Glutamatergic neuron (in vitro differentiated cells): ENCODE results near the gene EXOC6B. TPM values are rescaled to one million over a fixed set of nuclear protein-coding genes. Genes with fewer than 3 reads are reported as not detected.

Source experiments
- DNase-seq: peaks from one replicate; pipeline ENCODE4 v3.0.0; 2022
- H3K27ac Mint-ChIP-seq: one replicate; pipeline ENCODE4 v1.8.0; 2020; ENCODE audit warnings: mild to moderate bottlenecking, mixed read lengths, inconsistent platforms; ENCODE audit not compliant: unreplicated experiment
- H3K27me3 Mint-ChIP-seq: one replicate; pipeline ENCODE4 v1.8.0; 2020; ENCODE audit warnings: mild to moderate bottlenecking, moderate library complexity, mixed read lengths, inconsistent platforms; ENCODE audit not compliant: unreplicated experiment
- H3K36me3 Mint-ChIP-seq: one replicate; pipeline ENCODE4 v1.8.0; 2020; ENCODE audit warnings: mild to moderate bottlenecking, mixed read lengths, inconsistent platforms; ENCODE audit not compliant: unreplicated experiment
- H3K4me1 Mint-ChIP-seq: one replicate; pipeline ENCODE4 v1.8.0; 2020; ENCODE audit warnings: mild to moderate bottlenecking, low read depth, mixed read lengths, inconsistent platforms; ENCODE audit not compliant: unreplicated experiment
- H3K4me3 Mint-ChIP-seq: one replicate; pipeline ENCODE4 v1.8.0; 2020; ENCODE audit warnings: mild to moderate bottlenecking, mixed read lengths, inconsistent platforms; ENCODE audit not compliant: unreplicated experiment
- H3K9me3 Mint-ChIP-seq: one replicate; pipeline ENCODE4 v1.8.0; 2020; ENCODE audit warnings: mild to moderate bottlenecking, moderate library complexity, mixed read lengths, inconsistent platforms; ENCODE audit not compliant: unreplicated experiment
- CTCF ChIP-seq: fragments of 200-600 bp; sonication (generic); IDR thresholded peaks from one replicate; pipeline ENCODE4 v1.5.0; 2021; ENCODE audit not compliant: partially characterized antibody, unreplicated experiment
- total RNA-seq: library from RNA; stranded (reverse); fragmentation: NEBNext Ultra II Directional; extraction: Animal tissue kit (Norgen Biotek cat#: 25700); gene quantifications from one replicate; pipeline ENCODE4 v1.2.1, GENCODE V29; 2021; ENCODE audit not compliant: unreplicated experiment

EXOC6B gene
- total RNA-seq, 1 donor from 2014 or later = 34.5 TPM

DNA sequence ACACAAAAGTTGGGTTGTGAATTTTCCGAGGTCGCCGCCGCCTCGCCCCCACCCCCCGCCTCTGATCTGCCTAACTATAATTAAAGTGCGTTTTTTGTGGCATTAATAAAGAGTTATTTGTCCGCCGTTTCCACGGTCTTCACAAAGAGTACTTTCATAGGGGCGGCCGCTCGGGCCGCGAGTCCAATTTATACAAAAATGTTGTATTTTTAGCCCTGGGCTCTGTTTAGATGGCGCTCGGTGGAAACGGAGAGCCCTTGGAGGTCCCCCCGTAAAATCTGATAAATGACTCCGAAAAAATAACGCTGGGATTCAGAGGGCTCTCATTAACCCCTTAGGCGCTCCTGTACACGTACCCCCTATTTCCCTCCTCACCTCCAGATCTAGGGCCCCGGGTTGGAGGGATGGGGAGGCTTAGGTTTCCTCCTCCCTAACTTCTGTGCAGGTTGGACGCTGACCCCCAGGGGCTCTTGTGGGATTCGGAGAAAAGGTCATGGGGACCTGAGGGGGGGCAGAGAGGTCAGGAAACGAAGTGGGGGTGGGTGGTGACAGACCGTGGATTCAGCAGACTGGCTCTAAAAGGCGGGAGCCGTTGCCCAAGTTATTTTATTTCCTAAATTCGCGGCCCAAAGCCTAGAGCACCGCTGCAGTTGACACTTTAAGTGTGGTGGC is 680.0 kb downstream of the EXOC6B start:
- Mint-ChIP-seq H3K27me3 (peaks cover 31% of the 10 kb centered on the region), H3K36me3 (no peaks in the 10 kb centered on the region), H3K4me1 (peaks cover 14% of the 10 kb centered on the region), H3K4me3 (peak overlapping the region; percentile 92), H3K9me3 (peaks cover 16% of the 10 kb centered on the region), H3K27ac (no peak overlapping the region)
- no peak for TF ChIP-seq CTCF
- no peak for DNase-seq

DNA sequence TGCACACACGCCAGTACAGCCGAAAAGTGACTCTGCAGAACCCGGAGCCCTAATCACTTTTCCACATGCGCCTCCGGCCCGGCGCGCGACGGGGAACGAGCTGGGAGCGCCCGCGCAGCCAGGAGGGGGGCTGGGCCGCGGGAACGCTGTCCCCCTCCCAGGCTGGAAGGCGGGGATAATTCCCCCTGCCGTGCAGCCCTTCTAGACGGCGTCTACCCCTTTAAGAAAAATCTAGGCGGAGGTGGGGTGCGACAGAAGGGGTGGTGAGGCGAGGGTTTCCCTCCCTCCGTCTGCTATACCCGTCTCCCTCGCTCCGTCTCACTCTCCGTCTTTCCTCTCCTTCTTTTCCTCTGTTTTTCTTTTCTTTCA is 680.6 kb downstream of the EXOC6B start:
- no peaks in the 10 kb centered on the region for H3K36me3 Mint-ChIP-seq
- TF ChIP-seq CTCF = no peak
- H3K27me3 Mint-ChIP-seq = peaks cover 32% of the 10 kb centered on the region
- H3K4me3 Mint-ChIP-seq = peak overlapping the region; percentile 92
- H3K4me1 Mint-ChIP-seq = peaks cover 13% of the 10 kb centered on the region
- DNase-seq = no peak
- peaks cover 16% of the 10 kb centered on the region for H3K9me3 Mint-ChIP-seq
- H3K27ac Mint-ChIP-seq = no peak overlapping the region

DNA sequence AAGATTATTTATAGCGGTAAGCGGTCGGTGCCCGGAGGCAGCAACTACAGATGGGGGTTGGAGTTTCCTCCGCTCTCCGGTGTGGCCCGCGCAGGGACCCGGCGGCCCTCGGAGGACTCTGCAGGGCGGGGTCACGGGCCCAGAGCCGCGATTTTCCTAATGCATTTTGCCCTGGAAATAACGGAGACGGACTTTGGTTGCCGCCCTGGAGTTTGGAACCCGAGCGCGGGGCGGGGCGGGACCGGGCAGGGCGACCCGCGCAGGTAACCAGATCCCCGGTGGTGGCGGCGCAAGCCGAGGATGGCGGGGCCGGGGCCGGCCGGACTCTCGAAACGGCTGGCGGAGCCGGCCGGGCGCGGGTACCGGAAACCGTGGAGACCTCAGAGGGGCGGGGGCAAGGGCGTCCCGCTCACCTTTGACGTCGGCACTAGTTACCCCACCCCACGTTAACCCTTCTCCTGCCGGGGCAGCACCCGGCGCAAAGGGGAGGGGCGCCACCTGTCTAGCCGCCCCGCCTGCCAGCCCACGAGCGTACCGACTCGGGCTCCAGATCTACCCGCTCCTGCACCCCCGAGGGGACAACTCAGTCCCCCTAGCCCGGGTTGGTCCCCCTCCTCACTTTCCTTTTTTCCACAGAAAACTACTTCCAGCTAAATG is 681.1 kb downstream of the EXOC6B start:
- peaks cover 9% of the 10 kb centered on the region for H3K4me1 Mint-ChIP-seq
- no peak overlapping the region for H3K27ac Mint-ChIP-seq
- no peaks in the 10 kb centered on the region for H3K36me3 Mint-ChIP-seq
- TF ChIP-seq CTCF = no peak
- peaks cover 16% of the 10 kb centered on the region for H3K9me3 Mint-ChIP-seq
- H3K4me3 Mint-ChIP-seq = peak overlapping the region; percentile 82
- H3K27me3 Mint-ChIP-seq = peaks cover 28% of the 10 kb centered on the region
- peak; percentile 57 for DNase-seq

DNA sequence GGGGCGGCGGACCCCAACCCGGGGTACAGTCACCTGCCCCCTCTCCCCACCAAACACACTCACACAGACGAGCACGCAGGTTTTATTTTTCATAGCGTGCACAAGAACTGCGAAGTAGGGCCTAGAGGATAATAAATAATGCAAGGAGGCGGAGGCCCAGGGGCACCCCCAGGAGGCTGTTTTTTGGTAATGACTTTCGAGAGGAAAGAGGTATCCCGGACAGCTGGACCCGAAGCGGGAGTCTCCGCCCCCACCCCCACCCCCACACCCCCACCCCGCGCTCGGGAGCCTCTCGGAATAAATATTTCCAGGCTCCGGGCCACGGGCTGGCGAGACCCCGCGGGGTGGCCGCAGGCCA is 681.6 kb downstream of the EXOC6B start:
- TF ChIP-seq CTCF = no peak
- peaks cover 14% of the 10 kb centered on the region for H3K9me3 Mint-ChIP-seq
- H3K4me3 Mint-ChIP-seq = peak overlapping the region; percentile 77
- DNase-seq = no peak
- no peak overlapping the region for H3K27ac Mint-ChIP-seq
- peaks cover 30% of the 10 kb centered on the region for H3K27me3 Mint-ChIP-seq
- H3K4me1 Mint-ChIP-seq = peaks cover 9% of the 10 kb centered on the region
- no peaks in the 10 kb centered on the region for H3K36me3 Mint-ChIP-seq

- TF ChIP-seq CTCF = no peak
- Mint-ChIP-seq H3K27me3 (peaks cover 27% of the 10 kb centered on the region), H3K4me1 (peaks cover 8% of the 10 kb centered on the region), H3K9me3 (peaks cover 11% of the 10 kb centered on the region), H3K4me3 (peak overlapping the region; percentile 77), H3K27ac (no peak overlapping the region), H3K36me3 (no peaks in the 10 kb centered on the region)
- DNase-seq = no peak
Measured at GRCh38 chr2:72143441-72144273, 682.2 kb downstream of the EXOC6B start.
